ENCODE results near the gene CLTA.

Gene CLTA

DNA sequence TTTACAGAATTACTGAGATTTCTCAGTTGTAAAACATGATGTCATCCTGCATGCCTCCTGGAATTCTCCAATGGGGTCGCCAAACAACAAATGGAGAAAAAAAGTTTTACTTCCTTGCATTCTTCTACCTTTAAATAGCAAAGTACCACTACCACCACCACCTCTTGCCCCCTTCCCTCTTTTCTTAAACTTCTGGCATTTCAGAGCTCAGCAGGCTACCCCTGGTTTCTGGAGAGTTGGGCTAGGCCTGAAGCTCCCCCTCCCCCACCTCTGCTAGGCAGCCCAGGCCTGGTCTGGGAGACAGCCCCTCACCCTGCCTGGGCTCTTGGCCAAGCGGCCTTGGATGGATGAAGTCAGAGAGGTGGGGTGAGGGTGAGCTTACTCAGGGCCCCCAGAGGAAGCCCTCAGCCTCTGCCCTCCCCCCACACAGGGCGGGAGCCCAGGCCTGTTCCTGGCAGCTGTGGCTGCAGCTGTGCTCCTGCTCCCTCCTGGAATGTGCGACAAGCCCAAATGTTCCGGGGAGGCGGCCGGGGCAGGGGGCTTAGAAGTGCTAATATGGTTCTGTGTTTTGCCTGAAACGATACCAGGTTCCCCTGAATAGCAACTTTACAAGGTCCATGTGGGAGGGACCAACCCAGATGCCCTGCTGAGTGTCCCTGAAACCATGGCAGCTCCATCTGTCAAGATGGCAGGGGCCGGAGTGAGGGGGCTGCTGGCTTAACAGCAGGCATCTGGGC is 27.5 kb upstream of the CLTA start (continued):
- TF ChIP-seq ZBTB21 (tag by site-specific recombination; IDR thresholded peaks at IDR 0.05) (peak; percentile 36; the same call in 1 of the 2 replicates), ZNF76 (tag by site-specific recombination; IDR thresholded peaks at IDR 0.05; ENCODE audit: borderline replicate concordance, low read depth) (no peak), ZNF629 (tag by site-specific recombination; IDR thresholded peaks at IDR 0.05) (peak; percentile 50; the same call in 1 of the 2 replicates), ZBTB48 (tag by site-specific recombination; IDR thresholded peaks at IDR 0.05) (0 out of 2 replicates have a peak, but pooled peaks have one; percentile 17), GLIS2 (tag by site-specific recombination; IDR thresholded peaks at IDR 0.05) (peak; percentile 63; the same call in 1 of the 2 replicates), WT1 (tag by site-specific recombination; IDR thresholded peaks at IDR 0.05) (no peak), ZNF23 (tag by site-specific recombination; IDR thresholded peaks at IDR 0.05; ENCODE audit: borderline replicate concordance) (no peak), ZNF501 (tag by site-specific recombination; IDR thresholded peaks at IDR 0.05) (no peak), ZNF626 (tag by site-specific recombination; IDR thresholded peaks at IDR 0.05) (no peak), ZNF341 (tag by site-specific recombination; IDR thresholded peaks at IDR 0.05; ENCODE audit: low read depth) (no peak), KLF1 (tag by site-specific recombination; IDR thresholded peaks at IDR 0.05) (peak; percentile 35), PRDM1 (tag by site-specific recombination; IDR thresholded peaks at IDR 0.05) (no peak), FEZF1 (tag by site-specific recombination; IDR thresholded peaks at IDR 0.05) (no peak), ZNF24 (tag by site-specific recombination; IDR thresholded peaks at IDR 0.05) (peak; percentile 36; the same call in 1 of the 2 replicates), ZNF266 (tag by site-specific recombination; IDR thresholded peaks at IDR 0.05; ENCODE audit: low read depth) (no peak), RBAK (tag by site-specific recombination; IDR thresholded peaks at IDR 0.05) (no peak), ZFP69B (tag by site-specific recombination; IDR thresholded peaks at IDR 0.05) (no peak), ZNF211 (tag by site-specific recombination; IDR thresholded peaks at IDR 0.05; ENCODE audit: low read depth) (no peak), SP7 (tag by site-specific recombination; IDR thresholded peaks at IDR 0.05) (no peak), HOXA7 (CRISPR knock-in tag; IDR thresholded peaks at IDR 0.05; ENCODE audit: borderline replicate concordance) (no peak), ZSCAN30 (tag by site-specific recombination; IDR thresholded peaks at IDR 0.05) (no peak), ZNF140 (tag by site-specific recombination; IDR thresholded peaks at IDR 0.05) (no peak)
- TF ChIP-seq, protein P1, sequence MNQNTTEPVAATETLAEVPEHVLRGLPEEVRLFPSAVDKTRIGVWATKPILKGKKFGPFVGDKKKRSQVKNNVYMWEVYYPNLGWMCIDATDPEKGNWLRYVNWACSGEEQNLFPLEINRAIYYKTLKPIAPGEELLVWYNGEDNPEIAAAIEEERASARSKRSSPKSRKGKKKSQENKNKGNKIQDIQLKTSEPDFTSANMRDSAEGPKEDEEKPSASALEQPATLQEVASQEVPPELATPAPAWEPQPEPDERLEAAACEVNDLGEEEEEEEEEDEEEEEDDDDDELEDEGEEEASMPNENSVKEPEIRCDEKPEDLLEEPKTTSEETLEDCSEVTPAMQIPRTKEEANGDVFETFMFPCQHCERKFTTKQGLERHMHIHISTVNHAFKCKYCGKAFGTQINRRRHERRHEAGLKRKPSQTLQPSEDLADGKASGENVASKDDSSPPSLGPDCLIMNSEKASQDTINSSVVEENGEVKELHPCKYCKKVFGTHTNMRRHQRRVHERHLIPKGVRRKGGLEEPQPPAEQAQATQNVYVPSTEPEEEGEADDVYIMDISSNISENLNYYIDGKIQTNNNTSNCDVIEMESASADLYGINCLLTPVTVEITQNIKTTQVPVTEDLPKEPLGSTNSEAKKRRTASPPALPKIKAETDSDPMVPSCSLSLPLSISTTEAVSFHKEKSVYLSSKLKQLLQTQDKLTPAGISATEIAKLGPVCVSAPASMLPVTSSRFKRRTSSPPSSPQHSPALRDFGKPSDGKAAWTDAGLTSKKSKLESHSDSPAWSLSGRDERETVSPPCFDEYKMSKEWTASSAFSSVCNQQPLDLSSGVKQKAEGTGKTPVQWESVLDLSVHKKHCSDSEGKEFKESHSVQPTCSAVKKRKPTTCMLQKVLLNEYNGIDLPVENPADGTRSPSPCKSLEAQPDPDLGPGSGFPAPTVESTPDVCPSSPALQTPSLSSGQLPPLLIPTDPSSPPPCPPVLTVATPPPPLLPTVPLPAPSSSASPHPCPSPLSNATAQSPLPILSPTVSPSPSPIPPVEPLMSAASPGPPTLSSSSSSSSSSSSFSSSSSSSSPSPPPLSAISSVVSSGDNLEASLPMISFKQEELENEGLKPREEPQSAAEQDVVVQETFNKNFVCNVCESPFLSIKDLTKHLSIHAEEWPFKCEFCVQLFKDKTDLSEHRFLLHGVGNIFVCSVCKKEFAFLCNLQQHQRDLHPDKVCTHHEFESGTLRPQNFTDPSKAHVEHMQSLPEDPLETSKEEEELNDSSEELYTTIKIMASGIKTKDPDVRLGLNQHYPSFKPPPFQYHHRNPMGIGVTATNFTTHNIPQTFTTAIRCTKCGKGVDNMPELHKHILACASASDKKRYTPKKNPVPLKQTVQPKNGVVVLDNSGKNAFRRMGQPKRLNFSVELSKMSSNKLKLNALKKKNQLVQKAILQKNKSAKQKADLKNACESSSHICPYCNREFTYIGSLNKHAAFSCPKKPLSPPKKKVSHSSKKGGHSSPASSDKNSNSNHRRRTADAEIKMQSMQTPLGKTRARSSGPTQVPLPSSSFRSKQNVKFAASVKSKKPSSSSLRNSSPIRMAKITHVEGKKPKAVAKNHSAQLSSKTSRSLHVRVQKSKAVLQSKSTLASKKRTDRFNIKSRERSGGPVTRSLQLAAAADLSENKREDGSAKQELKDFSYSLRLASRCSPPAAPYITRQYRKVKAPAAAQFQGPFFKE (tag by site-specific recombination; IDR thresholded peaks at IDR 0.05; ENCODE audit: borderline replicate concordance) = no peak
- TF ChIP-seq, protein P2, sequence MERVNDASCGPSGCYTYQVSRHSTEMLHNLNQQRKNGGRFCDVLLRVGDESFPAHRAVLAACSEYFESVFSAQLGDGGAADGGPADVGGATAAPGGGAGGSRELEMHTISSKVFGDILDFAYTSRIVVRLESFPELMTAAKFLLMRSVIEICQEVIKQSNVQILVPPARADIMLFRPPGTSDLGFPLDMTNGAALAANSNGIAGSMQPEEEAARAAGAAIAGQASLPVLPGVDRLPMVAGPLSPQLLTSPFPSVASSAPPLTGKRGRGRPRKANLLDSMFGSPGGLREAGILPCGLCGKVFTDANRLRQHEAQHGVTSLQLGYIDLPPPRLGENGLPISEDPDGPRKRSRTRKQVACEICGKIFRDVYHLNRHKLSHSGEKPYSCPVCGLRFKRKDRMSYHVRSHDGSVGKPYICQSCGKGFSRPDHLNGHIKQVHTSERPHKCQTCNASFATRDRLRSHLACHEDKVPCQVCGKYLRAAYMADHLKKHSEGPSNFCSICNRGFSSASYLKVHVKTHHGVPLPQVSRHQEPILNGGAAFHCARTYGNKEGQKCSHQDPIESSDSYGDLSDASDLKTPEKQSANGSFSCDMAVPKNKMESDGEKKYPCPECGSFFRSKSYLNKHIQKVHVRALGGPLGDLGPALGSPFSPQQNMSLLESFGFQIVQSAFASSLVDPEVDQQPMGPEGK (tag by site-specific recombination; IDR thresholded peaks at IDR 0.05) = peak; percentile 51
- TF ChIP-seq, protein P3, sequence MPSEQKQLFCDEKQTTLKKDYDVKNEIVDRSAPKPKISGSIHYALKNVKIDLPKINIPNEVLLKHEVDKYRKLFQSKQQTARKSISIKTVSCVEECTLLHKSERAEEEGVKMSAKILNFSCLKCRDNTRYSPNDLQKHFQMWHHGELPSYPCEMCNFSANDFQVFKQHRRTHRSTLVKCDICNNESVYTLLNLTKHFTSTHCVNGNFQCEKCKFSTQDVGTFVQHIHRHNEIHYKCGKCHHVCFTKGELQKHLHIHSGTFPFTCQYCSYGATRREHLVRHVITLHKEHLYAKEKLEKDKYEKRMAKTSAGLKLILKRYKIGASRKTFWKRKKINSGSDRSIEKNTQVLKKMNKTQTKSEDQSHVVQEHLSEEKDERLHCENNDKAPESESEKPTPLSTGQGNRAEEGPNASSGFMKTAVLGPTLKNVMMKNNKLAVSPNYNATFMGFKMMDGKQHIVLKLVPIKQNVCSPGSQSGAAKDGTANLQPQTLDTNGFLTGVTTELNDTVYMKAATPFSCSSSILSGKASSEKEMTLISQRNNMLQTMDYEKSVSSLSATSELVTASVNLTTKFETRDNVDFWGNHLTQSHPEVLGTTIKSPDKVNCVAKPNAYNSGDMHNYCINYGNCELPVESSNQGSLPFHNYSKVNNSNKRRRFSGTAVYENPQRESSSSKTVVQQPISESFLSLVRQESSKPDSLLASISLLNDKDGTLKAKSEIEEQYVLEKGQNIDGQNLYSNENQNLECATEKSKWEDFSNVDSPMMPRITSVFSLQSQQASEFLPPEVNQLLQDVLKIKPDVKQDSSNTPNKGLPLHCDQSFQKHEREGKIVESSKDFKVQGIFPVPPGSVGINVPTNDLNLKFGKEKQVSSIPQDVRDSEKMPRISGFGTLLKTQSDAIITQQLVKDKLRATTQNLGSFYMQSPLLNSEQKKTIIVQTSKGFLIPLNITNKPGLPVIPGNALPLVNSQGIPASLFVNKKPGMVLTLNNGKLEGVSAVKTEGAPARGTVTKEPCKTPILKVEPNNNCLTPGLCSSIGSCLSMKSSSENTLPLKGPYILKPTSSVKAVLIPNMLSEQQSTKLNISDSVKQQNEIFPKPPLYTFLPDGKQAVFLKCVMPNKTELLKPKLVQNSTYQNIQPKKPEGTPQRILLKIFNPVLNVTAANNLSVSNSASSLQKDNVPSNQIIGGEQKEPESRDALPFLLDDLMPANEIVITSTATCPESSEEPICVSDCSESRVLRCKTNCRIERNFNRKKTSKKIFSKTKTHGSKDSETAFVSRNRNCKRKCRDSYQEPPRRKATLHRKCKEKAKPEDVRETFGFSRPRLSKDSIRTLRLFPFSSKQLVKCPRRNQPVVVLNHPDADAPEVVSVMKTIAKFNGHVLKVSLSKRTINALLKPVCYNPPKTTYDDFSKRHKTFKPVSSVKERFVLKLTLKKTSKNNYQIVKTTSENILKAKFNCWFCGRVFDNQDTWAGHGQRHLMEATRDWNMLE (tag by site-specific recombination; conservative IDR thresholded peaks at IDR 0.05; ENCODE audit: low read depth) = no peak; the same call in 1 of the 2 replicates
